Measurements from ENCODE around the gene ZSWIM2. TPM values are rescaled to one million over a fixed set of nuclear protein-coding genes. Genes with fewer than 3 reads are reported as not detected.

The ZSWIM2 gene
- polyA plus RNA-seq, 1 of the 3 experiments (the other 2 are of a cell fraction) = 0.05 TPM

DNA sequence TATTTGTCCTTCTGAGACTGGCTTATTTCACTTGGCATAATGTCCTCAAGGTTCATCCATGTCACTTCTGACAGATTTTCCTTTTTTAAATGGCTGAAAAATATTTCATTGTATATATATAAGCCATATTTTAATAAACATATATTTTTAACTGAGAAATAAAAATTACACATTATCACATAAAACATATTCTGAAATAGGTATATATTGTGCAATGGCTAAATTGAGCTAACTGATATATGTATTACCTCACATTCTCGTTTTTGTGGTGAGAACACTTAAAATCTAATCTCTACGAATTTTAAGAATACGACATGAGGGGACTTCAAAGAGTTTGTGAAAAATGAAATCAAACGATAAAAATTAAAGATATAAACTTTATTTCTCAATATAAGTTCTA lies 25.7 kb upstream of the ZSWIM2 start:
- no peaks in the 10 kb centered on the region for H3K4me1 ChIP-seq (ENCODE audit: control insufficient read depth in 1 of 2, insufficient read depth in 2 of 2, low read depth in 1 of 2, low read length in 1 of 2)
- H3K27ac ChIP-seq (ENCODE audit: low read depth in 2 of 2, low read length in 1 of 2) = no peak overlapping the region
- ChIA-PET CTCF (interaction anchor here (1.1 to 2.1 kb wide), 2 partner anchors 20 to 264 kb away, joined by 3 to 5 read pairs; no protein-coding TSS in a partner anchor), POLR2A (no interaction called here)
- no peaks in the 10 kb centered on the region for H3K9me3 ChIP-seq
- H3F3A ChIP-seq (replicated peaks; ENCODE audit: insufficient read depth) = no peaks in the 10 kb centered on the region
- no peaks in the 10 kb centered on the region for H3K27me3 ChIP-seq (ENCODE audit: insufficient read depth)
- H3K9ac ChIP-seq = no peak overlapping the region
- WGBS (ENCODE audit: low lambda C conversion rate) = 58% methylated on average over 4 of the region's 4 CpGs
- no peak for DNase-seq
- H2AFZ ChIP-seq (ENCODE audit: low read depth) = no peak overlapping the region
- H3K79me2 ChIP-seq (ENCODE audit: insufficient read depth) = no peaks in the 10 kb centered on the region
- TF ChIP-seq RAD21 (IDR thresholded peaks at IDR 0.05; ENCODE audit: low read length) = no peak
- TF ChIP-seq, protein P1, sequence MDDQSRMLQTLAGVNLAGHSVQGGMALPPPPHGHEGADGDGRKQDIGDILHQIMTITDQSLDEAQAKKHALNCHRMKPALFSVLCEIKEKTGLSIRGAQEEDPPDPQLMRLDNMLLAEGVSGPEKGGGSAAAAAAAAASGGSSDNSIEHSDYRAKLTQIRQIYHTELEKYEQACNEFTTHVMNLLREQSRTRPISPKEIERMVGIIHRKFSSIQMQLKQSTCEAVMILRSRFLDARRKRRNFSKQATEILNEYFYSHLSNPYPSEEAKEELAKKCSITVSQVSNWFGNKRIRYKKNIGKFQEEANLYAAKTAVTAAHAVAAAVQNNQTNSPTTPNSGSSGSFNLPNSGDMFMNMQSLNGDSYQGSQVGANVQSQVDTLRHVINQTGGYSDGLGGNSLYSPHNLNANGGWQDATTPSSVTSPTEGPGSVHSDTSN (IDR thresholded peaks at IDR 0.05) = no peak
- TF ChIP-seq TCF12 (IDR thresholded peaks at IDR 0.05) = no peak
- no peak for TF ChIP-seq EP300 (IDR thresholded peaks at IDR 0.05; ENCODE audit: borderline replicate concordance in 1 of 2, low read depth in 1 of 2, low read length in 1 of 2)
- TF ChIP-seq, protein P2, sequence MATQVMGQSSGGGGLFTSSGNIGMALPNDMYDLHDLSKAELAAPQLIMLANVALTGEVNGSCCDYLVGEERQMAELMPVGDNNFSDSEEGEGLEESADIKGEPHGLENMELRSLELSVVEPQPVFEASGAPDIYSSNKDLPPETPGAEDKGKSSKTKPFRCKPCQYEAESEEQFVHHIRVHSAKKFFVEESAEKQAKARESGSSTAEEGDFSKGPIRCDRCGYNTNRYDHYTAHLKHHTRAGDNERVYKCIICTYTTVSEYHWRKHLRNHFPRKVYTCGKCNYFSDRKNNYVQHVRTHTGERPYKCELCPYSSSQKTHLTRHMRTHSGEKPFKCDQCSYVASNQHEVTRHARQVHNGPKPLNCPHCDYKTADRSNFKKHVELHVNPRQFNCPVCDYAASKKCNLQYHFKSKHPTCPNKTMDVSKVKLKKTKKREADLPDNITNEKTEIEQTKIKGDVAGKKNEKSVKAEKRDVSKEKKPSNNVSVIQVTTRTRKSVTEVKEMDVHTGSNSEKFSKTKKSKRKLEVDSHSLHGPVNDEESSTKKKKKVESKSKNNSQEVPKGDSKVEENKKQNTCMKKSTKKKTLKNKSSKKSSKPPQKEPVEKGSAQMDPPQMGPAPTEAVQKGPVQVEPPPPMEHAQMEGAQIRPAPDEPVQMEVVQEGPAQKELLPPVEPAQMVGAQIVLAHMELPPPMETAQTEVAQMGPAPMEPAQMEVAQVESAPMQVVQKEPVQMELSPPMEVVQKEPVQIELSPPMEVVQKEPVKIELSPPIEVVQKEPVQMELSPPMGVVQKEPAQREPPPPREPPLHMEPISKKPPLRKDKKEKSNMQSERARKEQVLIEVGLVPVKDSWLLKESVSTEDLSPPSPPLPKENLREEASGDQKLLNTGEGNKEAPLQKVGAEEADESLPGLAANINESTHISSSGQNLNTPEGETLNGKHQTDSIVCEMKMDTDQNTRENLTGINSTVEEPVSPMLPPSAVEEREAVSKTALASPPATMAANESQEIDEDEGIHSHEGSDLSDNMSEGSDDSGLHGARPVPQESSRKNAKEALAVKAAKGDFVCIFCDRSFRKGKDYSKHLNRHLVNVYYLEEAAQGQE (IDR thresholded peaks at IDR 0.05; ENCODE audit: low read depth, low read length) = no peak
- TF ChIP-seq, protein P3, sequence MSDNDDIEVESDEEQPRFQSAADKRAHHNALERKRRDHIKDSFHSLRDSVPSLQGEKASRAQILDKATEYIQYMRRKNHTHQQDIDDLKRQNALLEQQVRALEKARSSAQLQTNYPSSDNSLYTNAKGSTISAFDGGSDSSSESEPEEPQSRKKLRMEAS (IDR thresholded peaks at IDR 0.05; ENCODE audit: low read depth) = no peak
- H3K36me3 ChIP-seq (replicated peaks in 1 of 2; ENCODE audit: control insufficient read depth in 1 of 2, insufficient read depth in 2 of 2, low read length in 1 of 2) = no peaks in the 10 kb centered on the region
- no peaks in the 10 kb centered on the region for H3K9me2 ChIP-seq
- H3K4me2 ChIP-seq = no peak overlapping the region
- H4K20me1 ChIP-seq (ENCODE audit: insufficient read depth) = no peaks in the 10 kb centered on the region
- H3K4me3 ChIP-seq (ENCODE audit: low read depth in 2 of 2, low read length in 1 of 2) = no peak overlapping the region

DNA sequence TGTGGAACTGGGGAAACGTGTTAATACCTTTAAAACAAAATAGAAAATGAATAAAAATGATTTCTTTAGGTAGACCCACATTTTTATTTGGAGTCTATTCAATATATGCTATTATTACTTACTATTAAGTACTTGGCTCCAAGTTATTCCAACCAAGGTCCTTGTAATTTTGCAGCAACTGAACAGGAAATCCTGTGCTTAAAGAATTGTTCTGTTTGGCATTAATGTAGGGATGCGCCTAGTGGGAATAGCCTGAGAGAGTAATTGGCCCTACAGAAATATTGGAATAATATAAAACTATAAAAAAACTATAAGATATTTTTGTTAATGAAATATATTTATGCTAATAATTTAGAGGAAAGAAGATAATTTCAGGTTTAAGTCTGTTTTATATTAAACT lies 22.9 kb upstream of the ZSWIM2 start:
- H3K79me2 ChIP-seq (ENCODE audit: insufficient read depth) = no peaks in the 10 kb centered on the region
- no peak overlapping the region for H3K9ac ChIP-seq
- POLR2A ChIA-PET = no interaction called here
- H3K4me3 ChIP-seq (ENCODE audit: low read depth in 2 of 2, low read length in 1 of 2) = no peak overlapping the region
- H2AFZ ChIP-seq (ENCODE audit: low read depth) = no peak overlapping the region
- CTCF ChIA-PET = interaction anchor here (2.5 kb wide), 1 partner anchor 9 kb away, joined by 9 read pairs; no protein-coding TSS in a partner anchor
- no peak overlapping the region for H3K27ac ChIP-seq (ENCODE audit: low read depth in 2 of 2, low read length in 1 of 2)
- H3K4me2 ChIP-seq = no peak overlapping the region
- peaks cover 0 to 13% of the 10 kb centered on the region in 2 experiments; a peak in 2 of 4 replicates for H3K4me1 ChIP-seq (ENCODE audit: control insufficient read depth in 1 of 2, insufficient read depth in 2 of 2, low read depth in 1 of 2, low read length in 1 of 2)
- no peak for TF ChIP-seq GATA2 (CRISPR knock-in tag; IDR thresholded peaks at IDR 0.05)
- TF ChIP-seq POLR2AphosphoS5 (IDR thresholded peaks at IDR 0.05; ENCODE audit: low read depth, low read length) = no peak
- TF ChIP-seq, protein P4, sequence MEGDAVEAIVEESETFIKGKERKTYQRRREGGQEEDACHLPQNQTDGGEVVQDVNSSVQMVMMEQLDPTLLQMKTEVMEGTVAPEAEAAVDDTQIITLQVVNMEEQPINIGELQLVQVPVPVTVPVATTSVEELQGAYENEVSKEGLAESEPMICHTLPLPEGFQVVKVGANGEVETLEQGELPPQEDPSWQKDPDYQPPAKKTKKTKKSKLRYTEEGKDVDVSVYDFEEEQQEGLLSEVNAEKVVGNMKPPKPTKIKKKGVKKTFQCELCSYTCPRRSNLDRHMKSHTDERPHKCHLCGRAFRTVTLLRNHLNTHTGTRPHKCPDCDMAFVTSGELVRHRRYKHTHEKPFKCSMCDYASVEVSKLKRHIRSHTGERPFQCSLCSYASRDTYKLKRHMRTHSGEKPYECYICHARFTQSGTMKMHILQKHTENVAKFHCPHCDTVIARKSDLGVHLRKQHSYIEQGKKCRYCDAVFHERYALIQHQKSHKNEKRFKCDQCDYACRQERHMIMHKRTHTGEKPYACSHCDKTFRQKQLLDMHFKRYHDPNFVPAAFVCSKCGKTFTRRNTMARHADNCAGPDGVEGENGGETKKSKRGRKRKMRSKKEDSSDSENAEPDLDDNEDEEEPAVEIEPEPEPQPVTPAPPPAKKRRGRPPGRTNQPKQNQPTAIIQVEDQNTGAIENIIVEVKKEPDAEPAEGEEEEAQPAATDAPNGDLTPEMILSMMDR (IDR thresholded peaks at IDR 0.05) = no peak
- TF ChIP-seq TCF12 (IDR thresholded peaks at IDR 0.05) = no peak
- TF ChIP-seq FOXJ3 (CRISPR knock-in tag; IDR thresholded peaks at IDR 0.05) = no peak
- TF ChIP-seq, protein P1 (IDR thresholded peaks at IDR 0.05) = no peak
- TF ChIP-seq SIN3A (IDR thresholded peaks at IDR 0.05; ENCODE audit: borderline replicate concordance, low read depth, low read length) = no peak
- no peak for TF ChIP-seq RAD21 (IDR thresholded peaks at IDR 0.05; ENCODE audit: low read length)
- no peak for TF ChIP-seq JUND (IDR thresholded peaks at IDR 0.05)
- TF ChIP-seq, protein P5, sequence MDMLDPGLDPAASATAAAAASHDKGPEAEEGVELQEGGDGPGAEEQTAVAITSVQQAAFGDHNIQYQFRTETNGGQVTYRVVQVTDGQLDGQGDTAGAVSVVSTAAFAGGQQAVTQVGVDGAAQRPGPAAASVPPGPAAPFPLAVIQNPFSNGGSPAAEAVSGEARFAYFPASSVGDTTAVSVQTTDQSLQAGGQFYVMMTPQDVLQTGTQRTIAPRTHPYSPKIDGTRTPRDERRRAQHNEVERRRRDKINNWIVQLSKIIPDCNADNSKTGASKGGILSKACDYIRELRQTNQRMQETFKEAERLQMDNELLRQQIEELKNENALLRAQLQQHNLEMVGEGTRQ (IDR thresholded peaks at IDR 0.05; ENCODE audit: borderline replicate concordance, low read depth, low read length) = no peak
- TF ChIP-seq RFX5 (IDR thresholded peaks at IDR 0.05; ENCODE audit: low read length) = no peak
- TF ChIP-seq TEAD4 (IDR thresholded peaks at IDR 0.05; ENCODE audit: borderline replicate concordance, insufficient read depth) = no peak
- TF ChIP-seq EP300 (IDR thresholded peaks at IDR 0.05; ENCODE audit: borderline replicate concordance in 1 of 2, low read depth in 1 of 2, low read length in 1 of 2) = no peak
- no peak for TF ChIP-seq MEF2A (IDR thresholded peaks at IDR 0.05; ENCODE audit: borderline replicate concordance, low read depth)
- 58% methylated on average over 2 of the region's 2 CpGs for WGBS (ENCODE audit: low lambda C conversion rate)
- no peaks in the 10 kb centered on the region for H3K27me3 ChIP-seq (ENCODE audit: insufficient read depth)
- H3K9me3 ChIP-seq = no peaks in the 10 kb centered on the region
- H3K36me3 ChIP-seq (replicated peaks in 1 of 2; ENCODE audit: control insufficient read depth in 1 of 2, insufficient read depth in 2 of 2, low read length in 1 of 2) = no peaks in the 10 kb centered on the region
- no peak for DNase-seq
- no peaks in the 10 kb centered on the region for H3K9me2 ChIP-seq
- no peaks in the 10 kb centered on the region for H4K20me1 ChIP-seq (ENCODE audit: insufficient read depth)
- H3F3A ChIP-seq (replicated peaks; ENCODE audit: insufficient read depth) = no peaks in the 10 kb centered on the region

Measured in SK-N-SH (cell line).